ENCODE results near the gene COL7A1. TPM values are rescaled to one million over a fixed set of nuclear protein-coding genes. Genes with fewer than 3 reads are reported as not detected.

The COL7A1 gene
- total and polyA plus RNA-seq, 2 of the 13 experiments (the other 11 are each of a cell fraction or from before 2014, with no cell fraction given) = 2.7 to 11.7 TPM

DNA sequence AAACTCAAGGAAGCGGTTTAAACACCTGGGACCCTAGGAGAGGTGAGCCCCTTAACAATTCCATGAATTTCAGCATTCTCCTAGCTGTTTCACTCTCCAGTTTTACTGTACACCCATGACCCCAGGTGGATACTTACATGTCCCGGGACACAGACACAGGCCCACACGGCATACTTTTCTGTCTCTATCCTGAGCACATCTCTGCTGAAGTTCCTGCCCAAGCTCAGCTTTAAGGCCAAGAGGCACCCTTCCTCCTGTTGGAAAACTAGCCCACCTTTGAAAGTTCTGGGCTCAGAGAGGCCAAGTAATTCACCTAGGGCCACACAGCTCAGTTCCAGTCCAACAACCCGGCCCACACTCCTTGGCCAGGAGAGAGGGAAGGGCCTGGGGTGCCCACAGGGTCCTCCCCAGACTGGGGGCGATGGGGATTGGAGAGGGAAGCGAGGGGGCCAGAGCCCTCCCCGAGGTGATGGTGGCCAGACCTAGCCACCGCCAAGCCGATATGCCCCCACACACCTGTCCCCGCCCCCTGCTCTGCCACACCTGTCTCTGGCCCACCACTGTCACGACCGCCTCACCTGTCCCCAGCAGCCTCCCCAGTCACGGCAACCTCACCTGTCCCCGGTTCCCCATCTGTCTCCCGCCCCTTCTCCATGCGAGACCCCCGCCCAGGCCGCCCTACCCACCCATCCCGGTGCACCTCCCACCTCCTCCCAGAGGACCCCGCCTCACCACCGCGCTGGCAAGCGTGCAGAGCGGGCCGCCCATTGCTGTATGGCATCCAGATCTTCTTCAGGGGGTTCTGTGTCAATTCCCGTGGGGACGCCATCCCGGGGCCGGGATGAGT, 39.0 kb downstream of the COL7A1 start (continued):
- TF ChIP-seq ZNF18 (CRISPR knock-in tag; IDR thresholded peaks at IDR 0.05; ENCODE audit: insufficient replicate concordance) (peak; percentile 76), KLF12 (CRISPR knock-in tag; IDR thresholded peaks at IDR 0.05; ENCODE audit: borderline replicate concordance) (no peak; the same call in 1 of the 2 replicates), EZH2 (conservative IDR thresholded peaks at IDR 0.05; ENCODE audit: low read depth, low read length) (no peak), ARNTL (CRISPR knock-in tag; IDR thresholded peaks at IDR 0.05) (no peak), HMG20B (CRISPR knock-in tag; conservative IDR thresholded peaks at IDR 0.05) (no peak), ZNF274 (CRISPR knock-in tag; IDR thresholded peaks at IDR 0.05) (0 out of 2 replicates have a peak, but pooled peaks have one; percentile 16), CBX5 (CRISPR knock-in tag; IDR thresholded peaks at IDR 0.05; ENCODE audit: borderline replicate concordance) (no peak), ZNF768 (CRISPR knock-in tag; IDR thresholded peaks at IDR 0.05) (peak; percentile 100), ZNF343 (CRISPR knock-in tag; IDR thresholded peaks at IDR 0.05) (no peak), BORCS8-MEF2B (CRISPR knock-in tag; IDR thresholded peaks at IDR 0.05) (no peak), ZNF615 (CRISPR knock-in tag; IDR thresholded peaks at IDR 0.05; ENCODE audit: borderline replicate concordance) (no peak), ZNF558 (CRISPR knock-in tag; IDR thresholded peaks at IDR 0.05; ENCODE audit: borderline replicate concordance) (peak; percentile 49; the same call in 1 of the 2 replicates), JUN (CRISPR knock-in tag; IDR thresholded peaks at IDR 0.05) (no peak), ZBTB26 (CRISPR knock-in tag; IDR thresholded peaks at IDR 0.05; ENCODE audit: borderline replicate concordance) (no peak)
- TF ChIP-seq, protein P1, sequence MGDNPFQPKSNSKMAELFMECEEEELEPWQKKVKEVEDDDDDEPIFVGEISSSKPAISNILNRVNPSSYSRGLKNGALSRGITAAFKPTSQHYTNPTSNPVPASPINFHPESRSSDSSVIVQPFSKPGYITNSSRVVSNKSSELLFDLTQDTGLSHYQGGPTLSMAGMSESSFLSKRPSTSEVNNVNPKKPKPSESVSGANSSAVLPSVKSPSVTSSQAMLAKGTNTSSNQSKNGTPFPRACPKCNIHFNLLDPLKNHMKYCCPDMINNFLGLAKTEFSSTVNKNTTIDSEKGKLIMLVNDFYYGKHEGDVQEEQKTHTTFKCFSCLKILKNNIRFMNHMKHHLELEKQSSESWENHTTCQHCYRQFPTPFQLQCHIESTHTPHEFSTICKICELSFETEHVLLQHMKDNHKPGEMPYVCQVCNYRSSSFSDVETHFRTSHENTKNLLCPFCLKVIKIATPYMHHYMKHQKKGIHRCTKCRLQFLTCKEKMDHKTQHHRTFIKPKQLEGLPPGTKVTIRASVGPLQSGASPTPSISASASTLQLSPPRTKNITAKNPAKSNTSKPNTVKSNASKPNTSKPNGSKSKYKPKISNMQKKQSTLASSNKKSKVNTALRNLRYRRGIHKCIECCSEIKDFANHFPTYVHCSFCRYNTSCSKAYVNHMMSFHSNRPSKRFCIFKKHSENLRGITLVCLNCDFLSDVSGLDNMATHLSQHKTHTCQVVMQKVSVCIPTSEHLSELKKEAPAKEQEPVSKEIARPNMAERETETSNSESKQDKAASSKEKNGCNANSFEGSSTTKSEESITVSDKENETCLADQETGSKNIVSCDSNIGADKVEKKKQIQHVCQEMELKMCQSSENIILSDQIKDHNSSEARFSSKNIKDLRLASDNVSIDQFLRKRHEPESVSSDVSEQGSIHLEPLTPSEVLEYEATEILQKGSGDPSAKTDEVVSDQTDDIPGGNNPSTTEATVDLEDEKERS (CRISPR knock-in tag; IDR thresholded peaks at IDR 0.05) = no peak
- TF ChIP-seq, protein P2, sequence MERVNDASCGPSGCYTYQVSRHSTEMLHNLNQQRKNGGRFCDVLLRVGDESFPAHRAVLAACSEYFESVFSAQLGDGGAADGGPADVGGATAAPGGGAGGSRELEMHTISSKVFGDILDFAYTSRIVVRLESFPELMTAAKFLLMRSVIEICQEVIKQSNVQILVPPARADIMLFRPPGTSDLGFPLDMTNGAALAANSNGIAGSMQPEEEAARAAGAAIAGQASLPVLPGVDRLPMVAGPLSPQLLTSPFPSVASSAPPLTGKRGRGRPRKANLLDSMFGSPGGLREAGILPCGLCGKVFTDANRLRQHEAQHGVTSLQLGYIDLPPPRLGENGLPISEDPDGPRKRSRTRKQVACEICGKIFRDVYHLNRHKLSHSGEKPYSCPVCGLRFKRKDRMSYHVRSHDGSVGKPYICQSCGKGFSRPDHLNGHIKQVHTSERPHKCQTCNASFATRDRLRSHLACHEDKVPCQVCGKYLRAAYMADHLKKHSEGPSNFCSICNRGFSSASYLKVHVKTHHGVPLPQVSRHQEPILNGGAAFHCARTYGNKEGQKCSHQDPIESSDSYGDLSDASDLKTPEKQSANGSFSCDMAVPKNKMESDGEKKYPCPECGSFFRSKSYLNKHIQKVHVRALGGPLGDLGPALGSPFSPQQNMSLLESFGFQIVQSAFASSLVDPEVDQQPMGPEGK (CRISPR knock-in tag; IDR thresholded peaks at IDR 0.05) = no peak
- TF ChIP-seq, protein P3, sequence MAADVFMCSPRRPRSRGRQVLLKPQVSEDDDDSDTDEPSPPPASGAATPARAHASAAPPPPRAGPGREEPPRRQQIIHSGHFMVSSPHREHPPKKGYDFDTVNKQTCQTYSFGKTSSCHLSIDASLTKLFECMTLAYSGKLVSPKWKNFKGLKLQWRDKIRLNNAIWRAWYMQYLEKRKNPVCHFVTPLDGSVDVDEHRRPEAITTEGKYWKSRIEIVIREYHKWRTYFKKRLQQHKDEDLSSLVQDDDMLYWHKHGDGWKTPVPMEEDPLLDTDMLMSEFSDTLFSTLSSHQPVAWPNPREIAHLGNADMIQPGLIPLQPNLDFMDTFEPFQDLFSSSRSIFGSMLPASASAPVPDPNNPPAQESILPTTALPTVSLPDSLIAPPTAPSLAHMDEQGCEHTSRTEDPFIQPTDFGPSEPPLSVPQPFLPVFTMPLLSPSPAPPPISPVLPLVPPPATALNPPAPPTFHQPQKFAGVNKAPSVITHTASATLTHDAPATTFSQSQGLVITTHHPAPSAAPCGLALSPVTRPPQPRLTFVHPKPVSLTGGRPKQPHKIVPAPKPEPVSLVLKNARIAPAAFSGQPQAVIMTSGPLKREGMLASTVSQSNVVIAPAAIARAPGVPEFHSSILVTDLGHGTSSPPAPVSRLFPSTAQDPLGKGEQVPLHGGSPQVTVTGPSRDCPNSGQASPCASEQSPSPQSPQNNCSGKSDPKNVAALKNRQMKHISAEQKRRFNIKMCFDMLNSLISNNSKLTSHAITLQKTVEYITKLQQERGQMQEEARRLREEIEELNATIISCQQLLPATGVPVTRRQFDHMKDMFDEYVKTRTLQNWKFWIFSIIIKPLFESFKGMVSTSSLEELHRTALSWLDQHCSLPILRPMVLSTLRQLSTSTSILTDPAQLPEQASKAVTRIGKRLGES (CRISPR knock-in tag; IDR thresholded peaks at IDR 0.05; ENCODE audit: borderline replicate concordance) = no peak

All from HepG2 (cell line).